Right lobe of liver (tissue), 6 donors: ENCODE results near the gene SLC24A3. TPM values are rescaled to one million over a fixed set of nuclear protein-coding genes. Genes with fewer than 3 reads are reported as not detected.

Experiments used
- ATAC-seq, 4 donors: fragments of 200-7000 bp; cut with Tn5 transposase; one replicate each; pipeline ENCODE4 v1.9.1; 2020; ENCODE audit warnings: mild to moderate bottlenecking in 4 of 4, moderate library complexity in 4 of 4
- DNase-seq, 3 donors: peaks; one replicate each; pipeline ENCODE4 v3.0.0-alpha.2; 2020
- H3K27ac ChIP-seq, 3 donors: fragments of 200-600 bp; one replicate each; pipeline ENCODE4 v1.8.0; 2022
- H3K27me3 ChIP-seq, 2 donors: fragments of 200-600 bp; one replicate each; pipeline ENCODE4 v1.8.0; 2022
- H3K36me3 ChIP-seq, 4 donors: fragments of 200-600 bp; sonication (generic) in 1 of 4; one replicate each; pipeline versions ENCODE4 v1.5.1 to v1.8.0; 2017 to 2022; ENCODE audit warnings: control low read depth in 1 of 4
- H3K4me1 ChIP-seq, 4 donors: fragments of 200-600 bp; sonication (generic) in 1 of 4; one replicate each; pipeline versions ENCODE4 v1.5.1 to v1.8.0; 2017 to 2022; ENCODE audit warnings: control low read depth in 1 of 4
- H3K4me3 ChIP-seq, 3 donors: fragments of 200-600 bp; one replicate each; pipeline ENCODE4 v1.8.0; 2022
- H3K9me3 ChIP-seq, 4 donors: fragments of 200-600 bp; sonication (generic) in 1 of 4; one replicate each; pipeline versions ENCODE4 v1.5.1 to v1.8.0; 2017 to 2022; ENCODE audit warnings: control low read depth in 1 of 4
- POLR2A ChIP-seq: fragments of 450-650 bp; IDR thresholded peaks from one replicate; pipeline ENCODE4 v1.6.1; 2017; ENCODE audit warnings: antibody characterized with exemption, mild to moderate bottlenecking
- WGBS: methylation state at CpG from one replicate; pipeline ENCODE4 v1.1.6; 2018; ENCODE audit warnings: low coverage, low lambda C conversion rate; ENCODE audit not compliant: insufficient coverage; ENCODE audit errors: missing lambda C conversion rate; 5-methylcytosine and 5-hydroxymethylcytosine counted together
- intact Hi-C, 2 donors: fragments of 100-400 bp; cut with DNase I; formaldehyde crosslinking; loops; one replicate each; pipeline versions ENCODE4 v1.11.2 to v1.14.1; 2022
- total RNA-seq, 6 experiments: library from RNA; depleted of rRNA in 2 of 6; stranded (reverse); fragments of >200 nt in 2 of 6; fragmentation: NEBNext Ultra II Directional in 3 of 6; extraction: Animal tissue kit (Norgen Biotek cat#: 25700) in 3 of 6; gene quantifications; one replicate each; pipeline versions ENCODE4 v1.1.0 to v1.2.4, GENCODE V29; 2016 to 2023
- TF ChIP-seq, protein P1 (sequence below), 4 donors: fragments of 200-600 bp in 3 of 4; fragments of 450-650 bp in 1 of 4; IDR thresholded peaks; one replicate each; pipeline versions ENCODE4 v1.5.1 to v1.8.0; 2016 to 2022; ENCODE audit warnings: antibody characterized with exemption in 4 of 4, mild to moderate bottlenecking in 2 of 4
- donor health status: DM: no; HTN: yes; CAD: no.
- donor health status: DM: no; HTN: no; CAD: no.
- donor health status: DM: no; HTN: no; CAD: no.
- donor health status: DM: no; HTN: yes; CAD: no.
- donor health status: DM: no; HTN: yes; CAD: no.

Gene SLC24A3
- total RNA-seq, 6 experiments from 2014 or later: 0.06 to 0.49 (median 0.27) TPM

GRCh38 chr20:19562426-19562825 lies 350.0 kb downstream of the SLC24A3 start:
- Histone ChIP-seq H3K4me3 (no peak overlapping the region), H3K4me1 (no peaks in the 10 kb centered on the region), H3K9me3 (no peaks in the 10 kb centered on the region), H3K36me3 (no peaks in the 10 kb centered on the region), H3K27ac (no peak overlapping the region), H3K27me3 (no peaks in the 10 kb centered on the region)
- TF ChIP-seq, protein P1, sequence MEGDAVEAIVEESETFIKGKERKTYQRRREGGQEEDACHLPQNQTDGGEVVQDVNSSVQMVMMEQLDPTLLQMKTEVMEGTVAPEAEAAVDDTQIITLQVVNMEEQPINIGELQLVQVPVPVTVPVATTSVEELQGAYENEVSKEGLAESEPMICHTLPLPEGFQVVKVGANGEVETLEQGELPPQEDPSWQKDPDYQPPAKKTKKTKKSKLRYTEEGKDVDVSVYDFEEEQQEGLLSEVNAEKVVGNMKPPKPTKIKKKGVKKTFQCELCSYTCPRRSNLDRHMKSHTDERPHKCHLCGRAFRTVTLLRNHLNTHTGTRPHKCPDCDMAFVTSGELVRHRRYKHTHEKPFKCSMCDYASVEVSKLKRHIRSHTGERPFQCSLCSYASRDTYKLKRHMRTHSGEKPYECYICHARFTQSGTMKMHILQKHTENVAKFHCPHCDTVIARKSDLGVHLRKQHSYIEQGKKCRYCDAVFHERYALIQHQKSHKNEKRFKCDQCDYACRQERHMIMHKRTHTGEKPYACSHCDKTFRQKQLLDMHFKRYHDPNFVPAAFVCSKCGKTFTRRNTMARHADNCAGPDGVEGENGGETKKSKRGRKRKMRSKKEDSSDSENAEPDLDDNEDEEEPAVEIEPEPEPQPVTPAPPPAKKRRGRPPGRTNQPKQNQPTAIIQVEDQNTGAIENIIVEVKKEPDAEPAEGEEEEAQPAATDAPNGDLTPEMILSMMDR (IDR thresholded peaks at IDR 0.05): no peak
- TF ChIP-seq POLR2A: no peak
- ATAC-seq (no peak), DNase-seq (no peak)
- 43% methylated on average over 4 of the region's 4 CpGs for WGBS
- intact Hi-C loops: no loop called here

- DNase-seq (no peak), ATAC-seq (no peak)
- no peaks in the 10 kb centered on the region for H3K27me3 ChIP-seq
- H3K9me3 ChIP-seq: no peaks in the 10 kb centered on the region
- no peak for TF ChIP-seq POLR2A
- TF ChIP-seq, protein P1 (IDR thresholded peaks at IDR 0.05): no peak
- no peak overlapping the region for H3K27ac ChIP-seq
- no peaks in the 10 kb centered on the region for H3K4me1 ChIP-seq
- no peak overlapping the region for H3K4me3 ChIP-seq
- 94% methylated on average over 3 of the region's 3 CpGs for WGBS
- intact Hi-C loops: no loop called here
- no peaks in the 10 kb centered on the region for H3K36me3 ChIP-seq
These were observed 351.8 kb downstream of the SLC24A3 start for GRCh38 chr20:19564261-19564660.

- Histone ChIP-seq H3K4me3 (no peak overlapping the region), H3K4me1 (no peaks in the 10 kb centered on the region), H3K27me3 (no peaks in the 10 kb centered on the region), H3K9me3 (no peaks in the 10 kb centered on the region), H3K36me3 (no peaks in the 10 kb centered on the region), H3K27ac (no peak overlapping the region)
- no peak for ATAC-seq
- no peak for DNase-seq
- TF ChIP-seq, protein P1 (IDR thresholded peaks at IDR 0.05): no peak
- TF ChIP-seq POLR2A: no peak
- intact Hi-C loops: no loop called here
- 43% methylated on average over 2 of the region's 2 CpGs for WGBS
These were observed 353.3 kb downstream of the SLC24A3 start for GRCh38 chr20:19565736-19566135.

DNA sequence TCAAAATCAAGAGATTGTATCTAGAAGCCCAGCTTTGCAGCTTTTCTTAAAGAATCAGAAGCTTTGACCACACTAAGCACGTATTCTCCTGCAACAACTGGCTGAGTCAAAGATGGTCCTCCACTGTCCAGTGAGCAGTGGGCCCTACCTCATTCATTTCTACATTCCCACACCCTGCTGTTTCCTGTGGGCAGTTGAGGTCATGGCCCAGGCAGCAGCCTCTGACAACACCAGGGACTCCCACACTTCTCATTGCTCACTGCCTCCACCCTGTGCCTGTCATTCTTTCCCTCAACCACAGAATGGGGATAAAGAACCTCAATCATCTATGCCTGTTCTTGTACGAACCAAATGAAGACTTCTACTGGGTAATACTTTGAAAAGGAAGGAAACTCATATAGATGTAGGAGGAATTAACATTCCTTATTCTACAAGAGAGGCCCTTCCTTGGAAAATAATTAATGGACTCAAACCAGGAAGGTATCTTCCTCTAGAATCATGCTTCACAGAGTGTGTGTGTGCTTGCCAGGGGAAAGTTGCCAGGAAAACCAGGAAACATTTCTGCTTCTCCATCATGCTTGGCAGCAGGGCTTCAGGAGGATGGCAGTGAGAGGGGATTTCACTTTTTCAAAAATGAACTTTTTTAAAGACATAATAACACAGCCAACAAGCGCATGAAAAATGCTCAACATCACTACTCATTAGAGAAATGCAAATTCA lies 353.9 kb downstream of the SLC24A3 start:
- DNase-seq: no peak
- intact Hi-C loops: no loop called here

More for the DNA sequence above, 353.9 kb downstream of the SLC24A3 start:
- H3K27ac ChIP-seq: no peak overlapping the region
- no peak overlapping the region for H3K4me3 ChIP-seq
- no peak for TF ChIP-seq POLR2A
- TF ChIP-seq, protein P1 (IDR thresholded peaks at IDR 0.05): no peak
- H3K36me3 ChIP-seq: no peaks in the 10 kb centered on the region
- WGBS: 38% methylated on average over 2 of the region's 3 CpGs
- no peak for ATAC-seq
- no peaks in the 10 kb centered on the region for H3K4me1 ChIP-seq
- H3K27me3 ChIP-seq: no peaks in the 10 kb centered on the region
- no peaks in the 10 kb centered on the region for H3K9me3 ChIP-seq
